Panc1 (cell line): ENCODE measurements around the gene KRTDAP. TPM values are rescaled to one million over a fixed set of nuclear protein-coding genes. Genes with fewer than 3 reads are reported as not detected.

Experiments
- ATAC-seq: fragments of 200-7000 bp; cut with Tn5 transposase; 2 replicates; pipeline ENCODE4 v1.9.1; 2020; ENCODE audit warnings: mild to moderate bottlenecking, moderate library complexity
- BruUV-seq: library from RNA; stranded (reverse); fragments of 400-500 nt; replicated peaks from 2 replicates; lab custom pipeline; 2021; lab: Mats Ljungman, UMichigan
- CTCF ChIA-PET: fragments of 300-600 bp; sonication (Branson Sonifier 250); formaldehyde crosslinking; loops from one replicate; lab custom pipeline; 2022; ENCODE audit warnings: antibody characterized with exemption; lab: Charles Lee
- POLR2A ChIA-PET: fragments of 300-600 bp; sonication (Branson Sonifier 250); formaldehyde crosslinking; loops from one replicate; lab custom pipeline; 2022; ENCODE audit warnings: antibody characterized with exemption; lab: Charles Lee
- DNase-seq: peaks from one replicate; pipeline ENCODE4 v3.0.0-alpha.2; 2010; ENCODE audit warnings: low read depth, low spot score
- H3K27ac ChIP-seq: 2 replicates; pipeline ENCODE4 v1.5.1; 2011; ENCODE audit warnings: mild to moderate bottlenecking, low read length, inconsistent platforms
- H3K27me3 ChIP-seq: fragments of 200-500 bp; sonication (Bioruptor generic); 2 replicates; pipeline ENCODE4 v1.6.0; 2014; ENCODE audit warnings: low read length, inconsistent platforms; ENCODE audit not compliant: control insufficient read depth, insufficient read depth
- H3K36me3 ChIP-seq: fragments of 200-500 bp; sonication (Bioruptor generic); 2 replicates; pipeline ENCODE4 v1.5.1; 2014; ENCODE audit warnings: inconsistent platforms, mild to moderate bottlenecking, low read length, moderate library complexity; ENCODE audit not compliant: control insufficient read depth, insufficient read depth
- H3K4me1 ChIP-seq: 2 replicates; pipeline ENCODE4 v1.5.1; 2011; ENCODE audit warnings: inconsistent platforms, mild to moderate bottlenecking, low read length, moderate library complexity; ENCODE audit not compliant: control insufficient read depth, insufficient read depth
- H3K4me3 ChIP-seq, 2 experiments: 2 replicates each; pipeline ENCODE4 v1.5.1; 2011 to 2012; ENCODE audit warnings: low read depth in 2 of 2, low read length in 2 of 2, mild to moderate bottlenecking in 2 of 2, inconsistent platforms in 1 of 2, moderate library complexity in 1 of 2
- H3K9me3 ChIP-seq: fragments of 200-500 bp; sonication (Bioruptor generic); 2 replicates; pipeline ENCODE4 v1.5.1; 2014; ENCODE audit warnings: low read depth, mild to moderate bottlenecking, inconsistent platforms, low read length, moderate library complexity; ENCODE audit not compliant: control insufficient read depth, insufficient read depth
- POLR2AphosphoS5 ChIP-seq: IDR thresholded peaks from 2 replicates; pipeline ENCODE4 v1.6.1; 2012; ENCODE audit warnings: mild to moderate bottlenecking, low read depth, low read length, moderate library complexity
- REST ChIP-seq, 2 experiments: IDR thresholded peaks; 2 replicates each; pipeline ENCODE4 v1.6.1; 2011 to 2012; ENCODE audit warnings: low read depth in 2 of 2, control low read depth in 1 of 2, low read length in 1 of 2, mild to moderate bottlenecking in 1 of 2, moderate library complexity in 1 of 2; ENCODE audit not compliant: insufficient read depth in 1 of 2
- SIN3A ChIP-seq: IDR thresholded peaks from 2 replicates; pipeline ENCODE4 v1.6.1; 2012; ENCODE audit warnings: low read depth, mild to moderate bottlenecking, low read length, moderate library complexity, borderline replicate concordance; ENCODE audit not compliant: insufficient read depth
- in situ Hi-C: cut with HindIII; loops from 2 replicates; pipeline ENCODE4 v1.10.0; 2016; ENCODE audit warnings: low sequenced_read_pairs, low pct_unique_long_range_greater_than_20kb
- intact Hi-C: fragments of 100-400 bp; cut with micrococcal nuclease; formaldehyde crosslinking; loops from one replicate; pipeline ENCODE4 v1.10.0; 2022; ENCODE audit not compliant: unreplicated experiment
- total RNA-seq: library from RNA; stranded (reverse); gene quantifications from one replicate; pipeline ENCODE4 v1.2.1, GENCODE V29; 2021; ENCODE audit not compliant: unreplicated experiment
- TF ChIP-seq, protein P1 (sequence below): fragments of 450-650 bp; IDR thresholded peaks from 2 replicates; pipeline ENCODE4 v1.5.1; 2017; ENCODE audit warnings: mild to moderate bottlenecking

Gene KRTDAP
- total RNA-seq, 1 experiment from 2014 or later = not detected

DNA sequence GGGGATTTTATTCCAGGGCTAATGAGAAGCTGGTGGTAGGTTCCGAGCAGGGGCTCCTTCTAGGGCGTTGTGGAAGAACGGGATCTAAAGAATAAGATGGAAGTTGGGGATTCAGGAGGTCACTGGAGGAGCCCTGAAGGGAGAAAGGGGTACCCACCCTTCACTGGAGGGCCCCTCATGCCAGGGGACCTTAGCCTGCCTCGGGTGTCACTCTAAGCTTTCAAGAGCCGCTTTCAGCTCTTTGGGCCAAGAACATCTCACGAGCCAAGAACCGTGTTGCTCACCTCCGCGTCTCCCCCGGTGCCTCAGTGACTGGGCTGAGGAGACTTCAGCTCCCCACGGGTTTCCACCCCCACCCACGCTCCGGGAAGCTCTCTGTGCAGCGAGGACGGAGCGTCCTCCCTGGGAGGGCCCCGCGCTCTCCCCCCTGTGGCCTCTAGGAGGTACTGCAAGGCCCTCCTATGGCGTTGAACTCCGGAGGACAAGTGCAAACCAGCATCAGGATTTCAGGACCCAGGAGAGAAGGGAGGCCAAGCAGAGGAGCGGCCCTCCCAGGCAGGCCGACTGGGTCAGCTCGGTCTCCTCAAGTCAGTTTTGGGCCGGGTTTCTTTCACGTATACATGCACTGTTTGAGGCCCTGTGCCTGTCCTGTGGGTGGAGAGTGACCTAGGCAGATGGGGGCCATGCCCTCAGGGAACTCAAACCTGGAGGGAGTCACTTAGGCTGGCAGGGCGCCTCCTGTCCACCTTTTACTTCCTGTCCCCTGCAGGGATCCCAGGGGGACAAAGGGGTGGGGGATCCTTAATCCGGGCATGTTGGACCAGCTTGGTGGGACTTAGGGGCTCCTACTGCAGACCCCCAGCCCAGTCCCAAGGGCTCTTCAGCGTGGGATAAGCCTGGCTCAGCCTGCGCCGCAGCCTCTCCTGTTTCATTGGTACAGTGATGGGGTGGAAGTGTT lies 5.1 kb upstream of the KRTDAP start:
- ChIA-PET POLR2A (interaction anchor here (0.6 kb wide), 1 partner anchor 97 kb away, joined by 9 read pairs; no protein-coding TSS in a partner anchor), CTCF (interaction anchor here (0.5 to 1.7 kb wide), 14 partner anchors 9 to 1372 kb away, joined by 3 to 17 read pairs (median 3); no protein-coding TSS in a partner anchor)
- no peaks in the 10 kb centered on the region for H3K4me1 ChIP-seq
- intact Hi-C loops = loop anchor here (10.0 kb wide), 1 partner anchor 141 kb away; the partner anchor contains the start of gene FFAR3
- TF ChIP-seq POLR2AphosphoS5 = no peak
- TF ChIP-seq REST (IDR thresholded peaks at IDR 0.05; ENCODE audit: insufficient read depth in 1 of 2, low read depth in 2 of 2, low read length in 1 of 2) = peak in 1 of 2 experiments; percentile 14; a peak in 1 of 4 replicates
- TF ChIP-seq, protein P1, sequence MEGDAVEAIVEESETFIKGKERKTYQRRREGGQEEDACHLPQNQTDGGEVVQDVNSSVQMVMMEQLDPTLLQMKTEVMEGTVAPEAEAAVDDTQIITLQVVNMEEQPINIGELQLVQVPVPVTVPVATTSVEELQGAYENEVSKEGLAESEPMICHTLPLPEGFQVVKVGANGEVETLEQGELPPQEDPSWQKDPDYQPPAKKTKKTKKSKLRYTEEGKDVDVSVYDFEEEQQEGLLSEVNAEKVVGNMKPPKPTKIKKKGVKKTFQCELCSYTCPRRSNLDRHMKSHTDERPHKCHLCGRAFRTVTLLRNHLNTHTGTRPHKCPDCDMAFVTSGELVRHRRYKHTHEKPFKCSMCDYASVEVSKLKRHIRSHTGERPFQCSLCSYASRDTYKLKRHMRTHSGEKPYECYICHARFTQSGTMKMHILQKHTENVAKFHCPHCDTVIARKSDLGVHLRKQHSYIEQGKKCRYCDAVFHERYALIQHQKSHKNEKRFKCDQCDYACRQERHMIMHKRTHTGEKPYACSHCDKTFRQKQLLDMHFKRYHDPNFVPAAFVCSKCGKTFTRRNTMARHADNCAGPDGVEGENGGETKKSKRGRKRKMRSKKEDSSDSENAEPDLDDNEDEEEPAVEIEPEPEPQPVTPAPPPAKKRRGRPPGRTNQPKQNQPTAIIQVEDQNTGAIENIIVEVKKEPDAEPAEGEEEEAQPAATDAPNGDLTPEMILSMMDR = peak; percentile 98
- H3K36me3 ChIP-seq = no peaks in the 10 kb centered on the region
- in situ Hi-C loops = no loop called here
- H3K27me3 ChIP-seq = peaks cover 12% of the 10 kb centered on the region
- BruUV-seq = no TSS peak
- DNase-seq (peak; percentile 33), ATAC-seq (peak; percentile 95)
- H3K4me3 ChIP-seq = peak overlapping the region in 1 of 2 experiments; percentile 30; a peak in 2 of 4 replicates
- H3K9me3 ChIP-seq = no peaks in the 10 kb centered on the region
- no peak overlapping the region for H3K27ac ChIP-seq

GRCh38 chr19:35493971-35494370 lies 3.7 kb upstream of the KRTDAP start:
- Histone ChIP-seq H3K27ac (no peak overlapping the region), H3K4me3 (no peak overlapping the region), H3K36me3 (no peaks in the 10 kb centered on the region), H3K27me3 (peaks cover 14% of the 10 kb centered on the region), H3K4me1 (no peaks in the 10 kb centered on the region), H3K9me3 (no peaks in the 10 kb centered on the region)
- POLR2A ChIA-PET = no interaction called here
- ATAC-seq (no peak), DNase-seq (no peak)
- intact Hi-C loops (loop anchor here (10.0 kb wide), 1 partner anchor 139 kb away; the partner anchor contains the start of gene FFAR3), in situ Hi-C loops (no loop called here)
- TF ChIP-seq POLR2AphosphoS5 (no peak), REST (IDR thresholded peaks at IDR 0.05; ENCODE audit: insufficient read depth in 1 of 2, low read depth in 2 of 2, low read length in 1 of 2) (no peak), SIN3A (no peak)
- TF ChIP-seq, protein P1 = no peak
- BruUV-seq = no TSS peak
- CTCF ChIA-PET = no interaction called here
